HL-60 (cell line): ENCODE measurements around the gene CCNE1.

Source experiments
- DNase-seq, 2 experiments: peaks; one replicate each; pipeline ENCODE4 v3.0.0-alpha.2; 2010 to 2020; ENCODE audit warnings: low read depth in 1 of 2, low spot score in 1 of 2
- H3K27ac ChIP-seq: fragments of 250-450 bp; sonication (Bioruptor Pico); replicated peaks from 2 replicates; pipeline ENCODE4 v1.5.1; 2020; ENCODE audit warnings: mild to moderate bottlenecking, moderate library complexity
- H3K27me3 ChIP-seq: fragments of 250-450 bp; sonication (Bioruptor Pico); 2 replicates; pipeline ENCODE4 v1.5.1; 2021; ENCODE audit warnings: mild to moderate bottlenecking, moderate library complexity; ENCODE audit not compliant: insufficient read depth, poor library complexity, severe bottlenecking
- H3K4me3 ChIP-seq: replicated peaks from 2 replicates; pipeline ENCODE4 v1.5.1; 2011; ENCODE audit warnings: mild to moderate bottlenecking, control low read depth, low read length; ENCODE audit not compliant: insufficient read depth
- GABPA ChIP-seq: IDR thresholded peaks from 2 replicates; pipeline ENCODE4 v1.6.1; 2012; ENCODE audit warnings: low read depth
- POLR2AphosphoS5 ChIP-seq: IDR thresholded peaks from 2 replicates; pipeline ENCODE4 v1.6.1; 2012; ENCODE audit warnings: low read depth
- SPI1 ChIP-seq: IDR thresholded peaks from 2 replicates; pipeline ENCODE4 v1.6.1; 2012; ENCODE audit warnings: low read depth, mild to moderate bottlenecking, borderline replicate concordance
- TF ChIP-seq, protein P1 (sequence below): IDR thresholded peaks from 2 replicates; pipeline ENCODE4 v1.6.1; 2012; ENCODE audit warnings: low read depth; ENCODE audit not compliant: insufficient replicate concordance
- TF ChIP-seq, protein P2 (sequence below): IDR thresholded peaks from one replicate; pipeline ENCODE4 v1.5.1; 2011; ENCODE audit warnings: low read length, control low read depth, inconsistent platforms; ENCODE audit not compliant: insufficient read depth

CCNE1 gene

DNA sequence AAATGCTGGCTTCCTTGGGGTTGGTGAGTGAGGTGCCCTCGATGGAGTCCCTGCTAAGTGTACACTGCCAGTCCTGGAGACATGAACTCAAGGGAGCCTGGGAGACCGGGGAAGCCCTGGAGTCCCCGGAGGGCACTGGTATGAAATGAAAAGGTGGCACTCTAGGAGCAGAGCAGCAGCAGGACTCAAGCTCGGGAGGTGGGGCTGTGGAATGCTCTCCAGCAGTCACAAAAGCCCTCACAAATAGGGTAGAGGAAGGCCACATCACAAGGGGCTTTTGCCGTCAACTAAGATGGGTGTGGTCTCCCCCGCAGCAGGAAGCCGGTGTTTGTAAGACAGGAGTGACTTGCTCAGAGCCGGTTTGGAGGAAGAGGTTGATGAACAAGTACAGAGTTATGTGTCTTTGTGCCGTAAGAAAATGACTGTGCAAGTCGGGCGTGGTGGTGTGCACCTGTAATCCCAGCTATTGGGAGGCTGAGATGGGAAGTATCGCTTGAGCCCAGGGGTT is 19.3 kb downstream of the CCNE1 start:
- Histone ChIP-seq H3K4me3 (no peak overlapping the region), H3K27me3 (peaks cover 5% of the 10 kb centered on the region), H3K27ac (no peak overlapping the region)
- TF ChIP-seq, protein P1, sequence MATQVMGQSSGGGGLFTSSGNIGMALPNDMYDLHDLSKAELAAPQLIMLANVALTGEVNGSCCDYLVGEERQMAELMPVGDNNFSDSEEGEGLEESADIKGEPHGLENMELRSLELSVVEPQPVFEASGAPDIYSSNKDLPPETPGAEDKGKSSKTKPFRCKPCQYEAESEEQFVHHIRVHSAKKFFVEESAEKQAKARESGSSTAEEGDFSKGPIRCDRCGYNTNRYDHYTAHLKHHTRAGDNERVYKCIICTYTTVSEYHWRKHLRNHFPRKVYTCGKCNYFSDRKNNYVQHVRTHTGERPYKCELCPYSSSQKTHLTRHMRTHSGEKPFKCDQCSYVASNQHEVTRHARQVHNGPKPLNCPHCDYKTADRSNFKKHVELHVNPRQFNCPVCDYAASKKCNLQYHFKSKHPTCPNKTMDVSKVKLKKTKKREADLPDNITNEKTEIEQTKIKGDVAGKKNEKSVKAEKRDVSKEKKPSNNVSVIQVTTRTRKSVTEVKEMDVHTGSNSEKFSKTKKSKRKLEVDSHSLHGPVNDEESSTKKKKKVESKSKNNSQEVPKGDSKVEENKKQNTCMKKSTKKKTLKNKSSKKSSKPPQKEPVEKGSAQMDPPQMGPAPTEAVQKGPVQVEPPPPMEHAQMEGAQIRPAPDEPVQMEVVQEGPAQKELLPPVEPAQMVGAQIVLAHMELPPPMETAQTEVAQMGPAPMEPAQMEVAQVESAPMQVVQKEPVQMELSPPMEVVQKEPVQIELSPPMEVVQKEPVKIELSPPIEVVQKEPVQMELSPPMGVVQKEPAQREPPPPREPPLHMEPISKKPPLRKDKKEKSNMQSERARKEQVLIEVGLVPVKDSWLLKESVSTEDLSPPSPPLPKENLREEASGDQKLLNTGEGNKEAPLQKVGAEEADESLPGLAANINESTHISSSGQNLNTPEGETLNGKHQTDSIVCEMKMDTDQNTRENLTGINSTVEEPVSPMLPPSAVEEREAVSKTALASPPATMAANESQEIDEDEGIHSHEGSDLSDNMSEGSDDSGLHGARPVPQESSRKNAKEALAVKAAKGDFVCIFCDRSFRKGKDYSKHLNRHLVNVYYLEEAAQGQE, result no peak
- TF ChIP-seq, protein P2, sequence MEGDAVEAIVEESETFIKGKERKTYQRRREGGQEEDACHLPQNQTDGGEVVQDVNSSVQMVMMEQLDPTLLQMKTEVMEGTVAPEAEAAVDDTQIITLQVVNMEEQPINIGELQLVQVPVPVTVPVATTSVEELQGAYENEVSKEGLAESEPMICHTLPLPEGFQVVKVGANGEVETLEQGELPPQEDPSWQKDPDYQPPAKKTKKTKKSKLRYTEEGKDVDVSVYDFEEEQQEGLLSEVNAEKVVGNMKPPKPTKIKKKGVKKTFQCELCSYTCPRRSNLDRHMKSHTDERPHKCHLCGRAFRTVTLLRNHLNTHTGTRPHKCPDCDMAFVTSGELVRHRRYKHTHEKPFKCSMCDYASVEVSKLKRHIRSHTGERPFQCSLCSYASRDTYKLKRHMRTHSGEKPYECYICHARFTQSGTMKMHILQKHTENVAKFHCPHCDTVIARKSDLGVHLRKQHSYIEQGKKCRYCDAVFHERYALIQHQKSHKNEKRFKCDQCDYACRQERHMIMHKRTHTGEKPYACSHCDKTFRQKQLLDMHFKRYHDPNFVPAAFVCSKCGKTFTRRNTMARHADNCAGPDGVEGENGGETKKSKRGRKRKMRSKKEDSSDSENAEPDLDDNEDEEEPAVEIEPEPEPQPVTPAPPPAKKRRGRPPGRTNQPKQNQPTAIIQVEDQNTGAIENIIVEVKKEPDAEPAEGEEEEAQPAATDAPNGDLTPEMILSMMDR, result no peak
- TF ChIP-seq GABPA (no peak), POLR2AphosphoS5 (no peak), SPI1 (no peak)
- no peak for DNase-seq

DNA sequence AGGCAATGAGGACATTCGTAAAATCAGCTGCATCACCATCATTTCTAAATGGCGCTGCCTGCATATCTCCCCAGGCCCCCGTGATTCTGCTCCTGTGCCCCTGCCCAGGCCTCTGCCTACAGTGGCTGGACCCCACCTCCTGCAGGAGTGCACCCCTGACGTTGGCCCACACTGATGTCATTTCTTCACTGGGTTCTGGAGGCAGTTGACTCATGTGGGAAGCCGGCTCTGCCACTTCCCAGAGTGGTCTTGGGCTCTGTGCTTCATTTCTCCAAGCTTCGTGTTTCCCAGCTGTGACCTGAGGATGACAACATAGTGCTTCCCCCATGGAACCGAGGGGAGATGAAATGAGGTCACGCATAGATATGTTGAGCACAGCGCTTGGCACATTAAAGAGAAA is 19.9 kb downstream of the CCNE1 start:
- H3K27me3 ChIP-seq, result peaks cover 5% of the 10 kb centered on the region
- no peak overlapping the region for H3K27ac ChIP-seq
- no peak overlapping the region for H3K4me3 ChIP-seq
- TF ChIP-seq, protein P1, result no peak
- no peak for TF ChIP-seq POLR2AphosphoS5
- DNase-seq, result no peak

DNA sequence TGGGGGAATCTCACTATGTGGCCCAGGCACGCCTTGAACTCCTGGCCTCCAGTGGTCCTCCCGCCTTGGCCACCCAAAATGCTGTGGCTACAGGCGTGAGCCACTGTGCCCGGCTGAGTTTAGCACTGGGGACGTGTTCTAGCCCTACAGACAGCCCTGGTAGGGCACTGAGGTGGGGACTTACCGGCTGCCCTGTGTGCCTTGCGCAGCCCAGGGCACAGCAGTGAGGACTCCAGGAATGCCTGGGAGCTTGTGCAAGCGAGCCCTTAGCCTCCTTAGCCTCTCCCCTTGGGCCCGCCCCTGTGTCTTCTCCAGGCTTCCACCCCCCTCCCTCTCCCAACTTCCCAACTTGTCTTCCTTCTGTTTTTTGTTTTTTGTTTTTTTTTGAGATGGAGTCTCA is 21.0 kb downstream of the CCNE1 start:
- H3K27me3 ChIP-seq, result peaks cover 5% of the 10 kb centered on the region
- no peak overlapping the region for H3K27ac ChIP-seq
- no peak for DNase-seq
- TF ChIP-seq, protein P1, result no peak
- TF ChIP-seq SPI1, result no peak
- TF ChIP-seq GABPA, result no peak
- no peak for TF ChIP-seq POLR2AphosphoS5
- TF ChIP-seq, protein P2, result no peak
- H3K4me3 ChIP-seq, result no peak overlapping the region
